ENCODE data around the gene AURKB.

AURKB gene

GRCh38 chr17:8224891-8225812, 14.8 kb upstream of the AURKB start:
- peaks cover 53 to 57% of the 10 kb centered on the region in 2 experiments for H3K4me1 ChIP-seq (ENCODE audit: control insufficient read depth in 1 of 2, insufficient read depth in 1 of 2, low read depth in 1 of 2, low read length in 1 of 2)
- H3K27me3 ChIP-seq: no peaks in the 10 kb centered on the region
- no peak for TF ChIP-seq CTCF (IDR thresholded peaks at IDR 0.05)
- H3K9me3 ChIP-seq: no peaks in the 10 kb centered on the region
- H3K4me3 ChIP-seq (ENCODE audit: low read depth in 1 of 2, low read length in 1 of 2): no peak overlapping the region
- H3K36me3 ChIP-seq: peaks cover 43% of the 10 kb centered on the region
- peak overlapping the region; percentile 26 for H3K27ac ChIP-seq

- no peak for TF ChIP-seq CTCF (IDR thresholded peaks at IDR 0.05)
- peak overlapping the region; percentile 94 for H3K27ac ChIP-seq
- H3K27me3 ChIP-seq: no peaks in the 10 kb centered on the region
- H3K9me3 ChIP-seq: no peaks in the 10 kb centered on the region
- H3K36me3 ChIP-seq: peaks cover 38% of the 10 kb centered on the region
- peak overlapping the region; percentile 77 to 99 for H3K4me3 ChIP-seq (ENCODE audit: low read depth in 1 of 2, low read length in 1 of 2)
- peaks cover 56 to 58% of the 10 kb centered on the region in 2 experiments for H3K4me1 ChIP-seq (ENCODE audit: control insufficient read depth in 1 of 2, insufficient read depth in 1 of 2, low read depth in 1 of 2, low read length in 1 of 2)
These were observed 13.2 kb upstream of the AURKB start for GRCh38 chr17:8223356-8224126.

- peaks cover 56 to 58% of the 10 kb centered on the region in 2 experiments for H3K4me1 ChIP-seq (ENCODE audit: control insufficient read depth in 1 of 2, insufficient read depth in 1 of 2, low read depth in 1 of 2, low read length in 1 of 2)
- no peak for TF ChIP-seq CTCF (IDR thresholded peaks at IDR 0.05)
- H3K27ac ChIP-seq: peak overlapping the region; percentile 94
- no peaks in the 10 kb centered on the region for H3K9me3 ChIP-seq
- H3K36me3 ChIP-seq: peaks cover 31% of the 10 kb centered on the region
- no peaks in the 10 kb centered on the region for H3K27me3 ChIP-seq
- peak overlapping the region; percentile 77 to 99 for H3K4me3 ChIP-seq (ENCODE audit: low read depth in 1 of 2, low read length in 1 of 2)
These were observed 12.4 kb upstream of the AURKB start for GRCh38 chr17:8222630-8223355.

GRCh38 chr17:8222380-8222629, 11.9 kb upstream of the AURKB start:
- H3K9me3 ChIP-seq: no peaks in the 10 kb centered on the region
- H3K27ac ChIP-seq: peak overlapping the region; percentile 94
- no peaks in the 10 kb centered on the region for H3K27me3 ChIP-seq
- peak; percentile 24 for TF ChIP-seq CTCF (IDR thresholded peaks at IDR 0.05)
- peaks cover 26% of the 10 kb centered on the region for H3K36me3 ChIP-seq
- H3K4me3 ChIP-seq (ENCODE audit: low read depth in 1 of 2, low read length in 1 of 2): peak overlapping the region; percentile 77 to 99
- H3K4me1 ChIP-seq (ENCODE audit: control insufficient read depth in 1 of 2, insufficient read depth in 1 of 2, low read depth in 1 of 2, low read length in 1 of 2): peaks cover 56 to 58% of the 10 kb centered on the region in 2 experiments

- H3K4me3 ChIP-seq (ENCODE audit: low read depth in 1 of 2, low read length in 1 of 2): peak overlapping the region; percentile 77 to 99
- H3K36me3 ChIP-seq: peaks cover 21% of the 10 kb centered on the region
- peaks cover 53 to 55% of the 10 kb centered on the region in 2 experiments for H3K4me1 ChIP-seq (ENCODE audit: control insufficient read depth in 1 of 2, insufficient read depth in 1 of 2, low read depth in 1 of 2, low read length in 1 of 2)
- TF ChIP-seq CTCF (IDR thresholded peaks at IDR 0.05): no peak
- H3K9me3 ChIP-seq: no peaks in the 10 kb centered on the region
- H3K27ac ChIP-seq: peak overlapping the region; percentile 94
- no peaks in the 10 kb centered on the region for H3K27me3 ChIP-seq
These were observed 11.4 kb upstream of the AURKB start for GRCh38 chr17:8221663-8222379.
